K562 (cell line): ENCODE data around the gene CDCP1. TPM values are rescaled to one million over a fixed set of nuclear protein-coding genes. Genes with fewer than 3 reads are reported as not detected.

Experiments used
- DDX20 ChIP-seq: fragments of 450-650 bp; IDR thresholded peaks from 2 replicates; pipeline ENCODE4 v1.6.1; 2016; ENCODE audit warnings: missing genetic modification characterization, low read depth, mild to moderate bottlenecking, missing compliant biosample characterization, moderate library complexity
- MEF2D ChIP-seq: conservative IDR thresholded peaks from 2 replicates; pipeline ENCODE4 v1.6.1; 2016; ENCODE audit warnings: low read depth, missing genetic modification characterization, missing compliant biosample characterization
- NCOA1 ChIP-seq: fragments of 450-650 bp; IDR thresholded peaks from 2 replicates; pipeline ENCODE4 v1.6.1; 2016; ENCODE audit warnings: low read depth
- NR2C1 ChIP-seq, 2 experiments: fragments of 450-650 bp; IDR thresholded peaks; 2 replicates each; pipeline ENCODE4 v1.6.1; 2017; ENCODE audit warnings: mild to moderate bottlenecking in 2 of 2, antibody characterized with exemption in 1 of 2, inconsistent platforms in 1 of 2, missing compliant biosample characterization in 1 of 2, missing genetic modification characterization in 1 of 2
- NRF1 ChIP-seq, 2 experiments: fragments of 450-650 bp; IDR thresholded peaks in 1 of 2; conservative IDR thresholded peaks in 1 of 2; 2 replicates each; pipeline ENCODE4 v1.6.1; 2014; ENCODE audit warnings: mild to moderate bottlenecking in 2 of 2
- POLR2H ChIP-seq: IDR thresholded peaks from 2 replicates; pipeline ENCODE4 v1.6.1; 2016; ENCODE audit warnings: missing genetic modification characterization, low read depth, mild to moderate bottlenecking, control low read depth, missing compliant biosample characterization, moderate library complexity
- RBM14 ChIP-seq: fragments of 200-400 bp; formaldehyde crosslinking; IDR thresholded peaks from 2 replicates; pipeline ENCODE4 v1.6.1; 2018; ENCODE audit warnings: low read depth, mild to moderate bottlenecking, low read length, moderate library complexity, borderline replicate concordance; ENCODE audit not compliant: insufficient read depth
- RFX5 ChIP-seq: IDR thresholded peaks from 2 replicates; pipeline ENCODE4 v1.6.1; 2011; ENCODE audit warnings: low read depth, mild to moderate bottlenecking, improper control_type of control experiment, low read length
- SMAD4 ChIP-seq: fragments of 250-450 bp; sonication (Bioruptor Pico); conservative IDR thresholded peaks from 2 replicates; pipeline ENCODE4 v1.8.0; 2021; ENCODE audit warnings: inconsistent platforms, mild to moderate bottlenecking, moderate library complexity
- SOX6 ChIP-seq: fragments of 450-650 bp; IDR thresholded peaks from 2 replicates; pipeline ENCODE4 v1.6.1; 2014; ENCODE audit warnings: mild to moderate bottlenecking
- TAF7 ChIP-seq: fragments of 450-650 bp; IDR thresholded peaks from 2 replicates; pipeline ENCODE4 v1.6.1; 2016; ENCODE audit warnings: missing genetic modification characterization, missing compliant biosample characterization
- TEAD1 ChIP-seq, 2 experiments: fragments of 450-650 bp in 1 of 2; sonication (generic) in 1 of 2; formaldehyde crosslinking; IDR thresholded peaks; 2 replicates each; pipeline versions ENCODE4 v1.4.0 to v1.8.0; 2020 to 2022; ENCODE audit warnings: mild to moderate bottlenecking in 2 of 2, missing genetic modification reagents in 1 of 2
- TEAD2 ChIP-seq: fragments of 450-650 bp; IDR thresholded peaks from 2 replicates; pipeline ENCODE4 v1.6.1; 2016; ENCODE audit warnings: missing genetic modification characterization, control low read depth, missing compliant biosample characterization
- ZNF239 ChIP-seq: fragments of 250-450 bp; sonication (Bioruptor Pico); IDR thresholded peaks from 2 replicates; pipeline ENCODE4 v1.4.0; 2020; ENCODE audit warnings: mild to moderate bottlenecking
- ZNF766 ChIP-seq: fragments of 200-800 bp; sonication (Bioruptor generic); conservative IDR thresholded peaks from 2 replicates; pipeline ENCODE4 v1.6.1; 2016; ENCODE audit warnings: missing genetic modification characterization, missing compliant biosample characterization
- ZNF79 ChIP-seq: fragments of 250-450 bp; sonication (Bioruptor Pico); IDR thresholded peaks from 2 replicates; pipeline ENCODE4 v1.4.0; 2020; ENCODE audit warnings: low read depth, mild to moderate bottlenecking, moderate library complexity
- polyA plus RNA-seq, 8 experiments: library from polyadenylated mRNA; depleted of rRNA in 4 of 8; stranded (reverse) in 5 of 8; unstranded in 3 of 8; fragments of >200 nt; fragmentation: Nextera tagmentation in 2 of 8; fragmentation: Illumina TruSeq in 1 of 8; extraction: Ambion mirVana in 2 of 8; extraction: Trizol in 1 of 8; gene quantifications; 2 replicates each; pipeline versions ENCODE4 v1.2.1 to v1.2.3, GENCODE V29; 2011 to 2014; ENCODE audit warnings: inconsistent platforms in 1 of 8, missing spikeins in 1 of 8
- total RNA-seq, 7 experiments: library from RNA; depleted of rRNA in 6 of 7; stranded (reverse); fragments of >200 nt in 6 of 7; fragmentation: Illumina TruSeq in 2 of 7; extraction: Trizol in 2 of 7; gene quantifications; 2 replicates each; pipeline versions ENCODE4 v1.2.1 to v1.2.3, GENCODE V29; 2011 to 2021; ENCODE audit warnings: low replicate concordance in 1 of 7
- TF ChIP-seq, protein P1 (sequence below): fragments of 450-650 bp; IDR thresholded peaks from 2 replicates; pipeline ENCODE4 v1.6.1; 2017; ENCODE audit warnings: antibody characterized with exemption, mild to moderate bottlenecking
- TF ChIP-seq, protein P2 (sequence below): fragments of 450-650 bp; IDR thresholded peaks from 2 replicates; pipeline ENCODE4 v1.6.1; 2018; ENCODE audit not compliant: partially characterized antibody

CDCP1 gene
- total and polyA plus RNA-seq, 9 of the 15 experiments (the other 6 are each of a cell fraction or from before 2014, with no cell fraction given) = 3.9 to 16.4 (median 5.2) TPM

DNA sequence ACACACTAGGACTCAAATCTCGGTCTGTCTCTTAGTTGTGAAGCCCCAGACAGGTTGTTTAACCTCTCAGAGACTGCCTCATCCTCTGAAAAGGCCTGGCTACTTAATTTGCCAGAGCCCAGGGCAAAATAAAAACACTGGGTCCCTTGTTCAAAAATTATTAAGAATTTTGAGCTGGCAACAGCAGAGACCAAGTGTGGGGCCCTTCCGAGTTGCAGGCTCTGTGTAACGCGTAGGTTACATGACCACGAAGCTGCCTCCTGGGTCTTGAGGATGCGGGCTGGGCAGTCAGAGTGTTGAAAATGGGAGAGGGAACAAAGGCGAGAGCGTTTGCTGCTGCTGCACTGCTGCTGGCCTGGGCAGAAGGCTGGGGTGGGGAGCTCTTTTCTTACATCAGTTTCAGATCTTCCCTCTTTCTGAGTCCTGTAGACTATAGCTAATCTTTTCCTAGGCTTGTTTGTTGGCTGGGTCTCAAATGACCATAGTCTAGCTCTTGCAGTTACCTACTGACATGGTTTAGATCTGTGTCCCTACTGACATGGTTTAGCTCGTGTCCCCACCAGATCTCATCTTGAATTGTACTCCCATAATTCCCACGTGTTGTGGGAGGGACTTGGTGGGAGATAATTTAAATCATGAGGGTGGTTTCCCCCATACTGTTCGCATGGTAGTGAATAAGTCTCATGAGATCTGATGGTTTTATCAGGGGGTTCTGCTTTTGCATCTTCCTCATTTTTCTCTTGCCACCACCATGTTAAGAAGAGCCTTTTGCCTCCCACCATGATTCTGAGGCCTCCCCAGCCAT lies 70.2 kb downstream of the CDCP1 start (continued):
- TF ChIP-seq, protein P1, sequence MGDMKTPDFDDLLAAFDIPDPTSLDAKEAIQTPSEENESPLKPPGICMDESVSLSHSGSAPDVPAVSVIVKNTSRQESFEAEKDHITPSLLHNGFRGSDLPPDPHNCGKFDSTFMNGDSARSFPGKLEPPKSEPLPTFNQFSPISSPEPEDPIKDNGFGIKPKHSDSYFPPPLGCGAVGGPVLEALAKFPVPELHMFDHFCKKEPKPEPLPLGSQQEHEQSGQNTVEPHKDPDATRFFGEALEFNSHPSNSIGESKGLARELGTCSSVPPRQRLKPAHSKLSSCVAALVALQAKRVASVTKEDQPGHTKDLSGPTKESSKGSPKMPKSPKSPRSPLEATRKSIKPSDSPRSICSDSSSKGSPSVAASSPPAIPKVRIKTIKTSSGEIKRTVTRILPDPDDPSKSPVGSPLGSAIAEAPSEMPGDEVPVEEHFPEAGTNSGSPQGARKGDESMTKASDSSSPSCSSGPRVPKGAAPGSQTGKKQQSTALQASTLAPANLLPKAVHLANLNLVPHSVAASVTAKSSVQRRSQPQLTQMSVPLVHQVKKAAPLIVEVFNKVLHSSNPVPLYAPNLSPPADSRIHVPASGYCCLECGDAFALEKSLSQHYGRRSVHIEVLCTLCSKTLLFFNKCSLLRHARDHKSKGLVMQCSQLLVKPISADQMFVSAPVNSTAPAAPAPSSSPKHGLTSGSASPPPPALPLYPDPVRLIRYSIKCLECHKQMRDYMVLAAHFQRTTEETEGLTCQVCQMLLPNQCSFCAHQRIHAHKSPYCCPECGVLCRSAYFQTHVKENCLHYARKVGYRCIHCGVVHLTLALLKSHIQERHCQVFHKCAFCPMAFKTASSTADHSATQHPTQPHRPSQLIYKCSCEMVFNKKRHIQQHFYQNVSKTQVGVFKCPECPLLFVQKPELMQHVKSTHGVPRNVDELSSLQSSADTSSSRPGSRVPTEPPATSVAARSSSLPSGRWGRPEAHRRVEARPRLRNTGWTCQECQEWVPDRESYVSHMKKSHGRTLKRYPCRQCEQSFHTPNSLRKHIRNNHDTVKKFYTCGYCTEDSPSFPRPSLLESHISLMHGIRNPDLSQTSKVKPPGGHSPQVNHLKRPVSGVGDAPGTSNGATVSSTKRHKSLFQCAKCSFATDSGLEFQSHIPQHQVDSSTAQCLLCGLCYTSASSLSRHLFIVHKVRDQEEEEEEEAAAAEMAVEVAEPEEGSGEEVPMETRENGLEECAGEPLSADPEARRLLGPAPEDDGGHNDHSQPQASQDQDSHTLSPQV = peak; percentile 91; the same call in 1 of the 2 replicates
- peak; percentile 48; the same call in 1 of the 2 replicates for TF ChIP-seq SMAD4
- peak; percentile 78 for TF ChIP-seq MEF2D
- TF ChIP-seq NCOA1 = no peak
- peak in 1 of 2 experiments; percentile 55; a peak in 1 of 4 replicates for TF ChIP-seq TEAD1 (CRISPR knock-in tag; IDR thresholded peaks at IDR 0.05)
- 0 out of 4 replicates have a peak, but pooled peaks of 1 of the 2 experiments have one; percentile 11 for TF ChIP-seq NRF1 (conservative IDR thresholded peaks at IDR 0.05 in 1 of 2, IDR thresholded peaks at IDR 0.05 in 1 of 2)
- peak; percentile 20; the same call in 1 of the 2 replicates for TF ChIP-seq TEAD2 (tag)
- TF ChIP-seq ZNF79 (CRISPR knock-in tag) = no peak
- TF ChIP-seq RFX5 = no peak
- no peak for TF ChIP-seq RBM14
- peak; percentile 85 for TF ChIP-seq ZNF766
- TF ChIP-seq, protein P2, sequence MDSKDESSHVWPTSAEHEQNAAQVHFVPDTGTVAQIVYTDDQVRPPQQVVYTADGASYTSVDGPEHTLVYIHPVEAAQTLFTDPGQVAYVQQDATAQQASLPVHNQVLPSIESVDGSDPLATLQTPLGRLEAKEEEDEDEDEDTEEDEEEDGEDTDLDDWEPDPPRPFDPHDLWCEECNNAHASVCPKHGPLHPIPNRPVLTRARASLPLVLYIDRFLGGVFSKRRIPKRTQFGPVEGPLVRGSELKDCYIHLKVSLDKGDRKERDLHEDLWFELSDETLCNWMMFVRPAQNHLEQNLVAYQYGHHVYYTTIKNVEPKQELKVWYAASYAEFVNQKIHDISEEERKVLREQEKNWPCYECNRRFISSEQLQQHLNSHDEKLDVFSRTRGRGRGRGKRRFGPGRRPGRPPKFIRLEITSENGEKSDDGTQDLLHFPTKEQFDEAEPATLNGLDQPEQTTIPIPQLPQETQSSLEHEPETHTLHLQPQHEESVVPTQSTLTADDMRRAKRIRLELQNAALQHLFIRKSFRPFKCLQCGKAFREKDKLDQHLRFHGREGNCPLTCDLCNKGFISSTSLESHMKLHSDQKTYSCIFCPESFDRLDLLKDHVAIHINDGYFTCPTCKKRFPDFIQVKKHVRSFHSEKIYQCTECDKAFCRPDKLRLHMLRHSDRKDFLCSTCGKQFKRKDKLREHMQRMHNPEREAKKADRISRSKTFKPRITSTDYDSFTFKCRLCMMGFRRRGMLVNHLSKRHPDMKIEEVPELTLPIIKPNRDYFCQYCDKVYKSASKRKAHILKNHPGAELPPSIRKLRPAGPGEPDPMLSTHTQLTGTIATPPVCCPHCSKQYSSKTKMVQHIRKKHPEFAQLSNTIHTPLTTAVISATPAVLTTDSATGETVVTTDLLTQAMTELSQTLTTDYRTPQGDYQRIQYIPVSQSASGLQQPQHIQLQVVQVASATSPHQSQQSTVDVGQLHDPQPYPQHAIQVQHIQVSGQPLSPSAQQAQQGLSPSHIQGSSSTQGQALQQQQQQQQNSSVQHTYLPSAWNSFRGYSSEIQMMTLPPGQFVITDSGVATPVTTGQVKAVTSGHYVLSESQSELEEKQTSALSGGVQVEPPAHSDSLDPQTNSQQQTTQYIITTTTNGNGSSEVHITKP = peak; percentile 67
- peak; percentile 37 for TF ChIP-seq ZNF239 (CRISPR knock-in tag)
- TF ChIP-seq POLR2H (tag) = peak; percentile 83
- peak; percentile 73 for TF ChIP-seq DDX20 (tag)
- peak; percentile 45; the same call in 1 of the 2 replicates for TF ChIP-seq TAF7 (tag)
- TF ChIP-seq SOX6 = no peak
- TF ChIP-seq NR2C1 (IDR thresholded peaks at IDR 0.05) = no peak
- peak; percentile 57; the same call in 1 of the 2 replicates for TF ChIP-seq NR2C1 (tag; IDR thresholded peaks at IDR 0.05)
